Measurements from ENCODE around the gene SOWAHD.

The SOWAHD gene

GRCh38 chrX:119757979-119758730 lies at the start of gene SOWAHD:
SOWAHD (plus strand) TSS chrX:119758588; CDS start chrX:119758668, 80 bp downstream.
- Histone ChIP-seq H3K27me3 (ENCODE audit: low read length) (no peaks in the 10 kb centered on the region), H3F3A (ENCODE audit: insufficient read depth) (peaks cover 41% of the 10 kb centered on the region), H3K9me3 (ENCODE audit: insufficient read depth, low read length) (no peaks in the 10 kb centered on the region), H3K4me3 (ENCODE audit: insufficient read depth, low read length, poor library complexity, severe bottlenecking) (peak within 1 kb of the TSS; percentile 56), H3K9ac (ENCODE audit: low read length) (peak within 1 kb of the TSS; percentile 54), H3K4me2 (ENCODE audit: low read depth, low read length, poor library complexity, severe bottlenecking) (peak within 1 kb of the TSS; percentile 81), H3K36me3 (ENCODE audit: low read length) (no peaks in the 10 kb centered on the region), H3K9me2 (replicated peaks; ENCODE audit: insufficient read depth, low read length) (no peaks in the 10 kb centered on the region), H3K27ac (ENCODE audit: low read depth, low read length) (peak within 1 kb of the TSS; percentile 100), H3K79me2 (ENCODE audit: insufficient read depth, low read length) (no peaks in the 10 kb centered on the region), H4K20me1 (ENCODE audit: low read depth, low read length) (no peaks in the 10 kb centered on the region), H2AFZ (ENCODE audit: low read depth, low read length, severe bottlenecking) (peak within 1 kb of the TSS; percentile 63)
- no peak for TF ChIP-seq EZH2phosphoT487 (conservative IDR thresholded peaks at IDR 0.05; ENCODE audit: low read length)
- TF ChIP-seq, protein P1, sequence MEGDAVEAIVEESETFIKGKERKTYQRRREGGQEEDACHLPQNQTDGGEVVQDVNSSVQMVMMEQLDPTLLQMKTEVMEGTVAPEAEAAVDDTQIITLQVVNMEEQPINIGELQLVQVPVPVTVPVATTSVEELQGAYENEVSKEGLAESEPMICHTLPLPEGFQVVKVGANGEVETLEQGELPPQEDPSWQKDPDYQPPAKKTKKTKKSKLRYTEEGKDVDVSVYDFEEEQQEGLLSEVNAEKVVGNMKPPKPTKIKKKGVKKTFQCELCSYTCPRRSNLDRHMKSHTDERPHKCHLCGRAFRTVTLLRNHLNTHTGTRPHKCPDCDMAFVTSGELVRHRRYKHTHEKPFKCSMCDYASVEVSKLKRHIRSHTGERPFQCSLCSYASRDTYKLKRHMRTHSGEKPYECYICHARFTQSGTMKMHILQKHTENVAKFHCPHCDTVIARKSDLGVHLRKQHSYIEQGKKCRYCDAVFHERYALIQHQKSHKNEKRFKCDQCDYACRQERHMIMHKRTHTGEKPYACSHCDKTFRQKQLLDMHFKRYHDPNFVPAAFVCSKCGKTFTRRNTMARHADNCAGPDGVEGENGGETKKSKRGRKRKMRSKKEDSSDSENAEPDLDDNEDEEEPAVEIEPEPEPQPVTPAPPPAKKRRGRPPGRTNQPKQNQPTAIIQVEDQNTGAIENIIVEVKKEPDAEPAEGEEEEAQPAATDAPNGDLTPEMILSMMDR (IDR thresholded peaks at IDR 0.05; ENCODE audit: insufficient read depth, low read length, poor library complexity, severe bottlenecking) = no peak

DNA sequence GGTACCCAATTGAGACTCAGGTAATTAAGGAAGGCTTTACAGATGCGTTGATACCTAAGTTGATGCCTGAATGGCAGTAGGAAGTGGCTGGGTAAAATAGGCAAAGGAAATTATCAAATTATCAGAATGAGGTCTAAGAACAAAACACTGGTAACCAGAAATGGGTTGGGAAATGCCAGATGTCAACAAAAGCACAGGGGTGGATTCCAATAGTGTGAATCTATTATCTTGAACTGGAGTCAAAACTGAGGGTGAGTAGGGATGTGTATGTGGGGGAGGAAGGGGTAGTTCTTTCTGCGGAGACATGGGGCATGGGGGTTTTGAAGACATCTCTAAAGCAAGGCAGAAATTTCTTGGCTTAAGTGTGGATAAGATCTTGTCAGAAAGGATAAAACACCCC lies 49.5 kb upstream of the SOWAHD start:
- H3K9me3 ChIP-seq (ENCODE audit: insufficient read depth, low read length) = no peaks in the 10 kb centered on the region
- H3K9ac ChIP-seq (ENCODE audit: low read length) = no peak overlapping the region
- no peak overlapping the region for H2AFZ ChIP-seq (ENCODE audit: low read depth, low read length, severe bottlenecking)
- H3K9me2 ChIP-seq (replicated peaks; ENCODE audit: insufficient read depth, low read length) = no peaks in the 10 kb centered on the region
- H3F3A ChIP-seq (ENCODE audit: insufficient read depth) = no peaks in the 10 kb centered on the region
- no peaks in the 10 kb centered on the region for H3K36me3 ChIP-seq (ENCODE audit: low read length)
- no peaks in the 10 kb centered on the region for H3K79me2 ChIP-seq (ENCODE audit: insufficient read depth, low read length)
- H3K27ac ChIP-seq (ENCODE audit: low read depth, low read length) = no peak overlapping the region
- no peaks in the 10 kb centered on the region for H3K27me3 ChIP-seq (ENCODE audit: low read length)
- no peak for TF ChIP-seq EZH2phosphoT487 (conservative IDR thresholded peaks at IDR 0.05; ENCODE audit: low read length)
- TF ChIP-seq, protein P1 (IDR thresholded peaks at IDR 0.05; ENCODE audit: insufficient read depth, low read length, poor library complexity, severe bottlenecking) = no peak
- H3K4me3 ChIP-seq (ENCODE audit: insufficient read depth, low read length, poor library complexity, severe bottlenecking) = no peak overlapping the region
- H4K20me1 ChIP-seq (ENCODE audit: low read depth, low read length) = no peaks in the 10 kb centered on the region
- H3K4me2 ChIP-seq (ENCODE audit: low read depth, low read length, poor library complexity, severe bottlenecking) = no peak overlapping the region

- Histone ChIP-seq H3K79me2 (ENCODE audit: insufficient read depth, low read length) (no peaks in the 10 kb centered on the region), H2AFZ (ENCODE audit: low read depth, low read length, severe bottlenecking) (no peak overlapping the region), H3K27me3 (ENCODE audit: low read length) (no peaks in the 10 kb centered on the region), H3K27ac (ENCODE audit: low read depth, low read length) (no peak overlapping the region), H3K4me3 (ENCODE audit: insufficient read depth, low read length, poor library complexity, severe bottlenecking) (no peak overlapping the region), H3K36me3 (ENCODE audit: low read length) (no peaks in the 10 kb centered on the region), H3F3A (ENCODE audit: insufficient read depth) (no peaks in the 10 kb centered on the region), H3K9me3 (ENCODE audit: insufficient read depth, low read length) (no peaks in the 10 kb centered on the region), H3K9ac (ENCODE audit: low read length) (no peak overlapping the region), H3K9me2 (replicated peaks; ENCODE audit: insufficient read depth, low read length) (no peaks in the 10 kb centered on the region), H4K20me1 (ENCODE audit: low read depth, low read length) (no peaks in the 10 kb centered on the region), H3K4me2 (ENCODE audit: low read depth, low read length, poor library complexity, severe bottlenecking) (no peak overlapping the region)
- TF ChIP-seq, protein P1 (IDR thresholded peaks at IDR 0.05; ENCODE audit: insufficient read depth, low read length, poor library complexity, severe bottlenecking) = no peak
- no peak for TF ChIP-seq EZH2phosphoT487 (conservative IDR thresholded peaks at IDR 0.05; ENCODE audit: low read length)
Measured at GRCh38 chrX:119709630-119710029, 48.8 kb upstream of the SOWAHD start.
